Posterior cingulate gyrus (tissue), 11 donors: ENCODE data around the gene BCL2L2.

Experiments
- DNase-seq, 10 donors: peaks; one replicate each; pipeline versions ENCODE4 v3.0.0 to v3.0.0-alpha.2; 2020 to 2021; ENCODE audit warnings: mixed read lengths in 3 of 10
- intact Hi-C: fragments of 100-400 bp; cut with DNase I; formaldehyde crosslinking; loops from one replicate; pipeline ENCODE4 v1.15.1; 2023

BCL2L2 gene

GRCh38 chr14:23321572-23322547 is 15.2 kb downstream of the BCL2L2 start:
- peak in 3 of 10 donors; percentile 29 to 88 (median 49) for DNase-seq
- intact Hi-C loops: loop anchor here (2.0 kb wide), 1 partner anchor 55 kb away; the partner anchor contains the start of gene CMTM5

GRCh38 chr14:23322568-23323517 is 16.2 kb downstream of the BCL2L2 start:
- DNase-seq: no peak
- intact Hi-C loops: no loop called here

- no peak for DNase-seq
- intact Hi-C loops: no loop called here
Measured at GRCh38 chr14:23323838-23324454, 17.3 kb downstream of the BCL2L2 start.

- intact Hi-C loops: no loop called here
- DNase-seq: no peak
Measured at GRCh38 chr14:23324455-23324846, 17.8 kb downstream of the BCL2L2 start.

GRCh38 chr14:23324993-23325392 is 18.4 kb downstream of the BCL2L2 start:
- intact Hi-C loops: loop anchor here (5.0 kb wide), 2 partner anchors 37 to 232 kb away; partner anchors contain the start of gene THTPA
- no peak for DNase-seq

GRCh38 chr14:23325746-23326145 is 19.1 kb downstream of the BCL2L2 start:
- peak in 1 of 10 donors; percentile 47 for DNase-seq
- intact Hi-C loops: loop anchor here (5.0 kb wide), 2 partner anchors 37 to 232 kb away; partner anchors contain the start of gene THTPA

GRCh38 chr14:23326491-23327332 is 20.1 kb downstream of the BCL2L2 start:
- no peak for DNase-seq

GRCh38 chr14:23327947-23328744 is 21.5 kb downstream of the BCL2L2 start:
- intact Hi-C loops: loop anchor here (1.0 to 5.0 kb wide), 4 partner anchors 34 to 229 kb away; partner anchors contain the start of genes NGDN and THTPA
- peak in 7 of 10 donors; percentile 65 to 89 (median 80) for DNase-seq

More at GRCh38 chr14:23326491-23327332, 20.1 kb downstream of the BCL2L2 start:
- intact Hi-C loops: loop anchor here (5.0 kb wide), 2 partner anchors 36 to 231 kb away; partner anchors contain the start of gene THTPA

GRCh38 chr14:23335623-23336022 is 29.0 kb downstream of the BCL2L2 start:
- DNase-seq: no peak
- intact Hi-C loops: no loop called here

GRCh38 chr14:23339506-23340268 is 33.1 kb downstream of the BCL2L2 start:
- DNase-seq: no peak
- intact Hi-C loops: no loop called here

GRCh38 chr14:23344481-23344880 is 37.8 kb downstream of the BCL2L2 start:
- intact Hi-C loops: no loop called here
- DNase-seq: no peak

- intact Hi-C loops: no loop called here
- peak in 1 of 10 donors; percentile 77 for DNase-seq
Measured at GRCh38 chr14:23345987-23346692, 39.5 kb downstream of the BCL2L2 start.

GRCh38 chr14:23346693-23347405 is 40.2 kb downstream of the BCL2L2 start:
- intact Hi-C loops: no loop called here

GRCh38 chr14:23347406-23348296 is 41.0 kb downstream of the BCL2L2 start:
- DNase-seq: no peak
- intact Hi-C loops: no loop called here

More at GRCh38 chr14:23346693-23347405, 40.2 kb downstream of the BCL2L2 start:
- DNase-seq: no peak

GRCh38 chr14:23348297-23348655 is 41.6 kb downstream of the BCL2L2 start:
- intact Hi-C loops: no loop called here
- DNase-seq: no peak
